ENCODE measurements around the gene GLUD2.
"Not testable (repeated sequence)": the region's sequence is repeated elsewhere in the genome, so short reads cannot be mapped to it uniquely, and the experiment has no call there.

GLUD2 gene

GRCh38 chrX:121047441-121048419, at the start of gene GLUD2:
GLUD2 (plus strand) TSS chrX:121047610; CDS start chrX:121047685, 75 bp downstream.
- DNase-seq (ENCODE audit: low spot score), result peak; percentile 35

GRCh38 chrX:120999413-120999812, 48.0 kb upstream of the GLUD2 start:
- DNase-seq (ENCODE audit: low spot score), result no peak

- DNase-seq (ENCODE audit: low spot score), result peak; percentile 20
Measured at GRCh38 chrX:121000589-121000988, 46.8 kb upstream of the GLUD2 start.

GRCh38 chrX:121008920-121009319, 38.5 kb upstream of the GLUD2 start:
- no peak for DNase-seq (ENCODE audit: low spot score)

GRCh38 chrX:121009764-121010163, 37.6 kb upstream of the GLUD2 start:
- no peak for DNase-seq (ENCODE audit: low spot score)

- DNase-seq (ENCODE audit: low spot score), result no peak
Measured at GRCh38 chrX:121010218-121010617, 37.2 kb upstream of the GLUD2 start.

- DNase-seq (ENCODE audit: low spot score), result no peak
Measured at GRCh38 chrX:121011254-121011653, 36.2 kb upstream of the GLUD2 start.

- no peak for DNase-seq (ENCODE audit: low spot score)
Measured at GRCh38 chrX:121013897-121014455, 33.4 kb upstream of the GLUD2 start.

- no peak for DNase-seq (ENCODE audit: low spot score)
Measured at GRCh38 chrX:121014826-121015225, 32.6 kb upstream of the GLUD2 start.

- DNase-seq (ENCODE audit: low spot score), result no peak
Measured at GRCh38 chrX:121028419-121028818, 19.0 kb upstream of the GLUD2 start.

- DNase-seq (ENCODE audit: low spot score), result no peak
Measured at GRCh38 chrX:121030083-121030482, 17.3 kb upstream of the GLUD2 start.

GRCh38 chrX:121032531-121032930, 14.9 kb upstream of the GLUD2 start:
- no peak for DNase-seq (ENCODE audit: low spot score)

- DNase-seq (ENCODE audit: low spot score), result no peak
Measured at GRCh38 chrX:121036137-121036536, 11.3 kb upstream of the GLUD2 start.

GRCh38 chrX:121036951-121037350, 10.5 kb upstream of the GLUD2 start:
- DNase-seq (ENCODE audit: low spot score), result no peak

GRCh38 chrX:121050781-121051180, 3.4 kb downstream of the GLUD2 start:
- DNase-seq (ENCODE audit: low spot score), result no peak

GRCh38 chrX:121052122-121052521, 4.7 kb downstream of the GLUD2 start:
- no peak for DNase-seq (ENCODE audit: low spot score)

GRCh38 chrX:121062289-121062688, 14.9 kb downstream of the GLUD2 start:
- DNase-seq (ENCODE audit: low spot score), result no peak

- no peak for DNase-seq (ENCODE audit: low spot score)
Measured at GRCh38 chrX:121064579-121064978, 17.2 kb downstream of the GLUD2 start.

GRCh38 chrX:121084247-121084646, 36.8 kb downstream of the GLUD2 start:
- DNase-seq (ENCODE audit: low spot score), result not testable (repeated sequence)

- DNase-seq (ENCODE audit: low spot score), result no peak
Measured at GRCh38 chrX:121084903-121085611, 37.6 kb downstream of the GLUD2 start.

GRCh38 chrX:121085612-121086010, 38.2 kb downstream of the GLUD2 start:
- no peak for DNase-seq (ENCODE audit: low spot score)

- no peak for DNase-seq (ENCODE audit: low spot score)
Measured at GRCh38 chrX:121093011-121093410, 45.6 kb downstream of the GLUD2 start.
